Activated CD4-positive, alpha-beta T cell treated with anti-CD3 and anti-CD28 coated beads, Interleukin-2, amount 10 ng/mL, durations not matched to agents 24 days and 14 days (primary cell): ENCODE data around the gene ZSWIM7. TPM values are rescaled to one million over a fixed set of nuclear protein-coding genes. Genes with fewer than 3 reads are reported as not detected.
A peak's percentile ranks its signal among the peaks of the same experiment; 100 is the strongest.
"Not testable (repeated sequence)": the region's sequence is repeated elsewhere in the genome, so short reads cannot be mapped to it uniquely, and the experiment has no call there.

Experiments
- DNase-seq: peaks from one replicate; pipeline ENCODE4 v3.0.0; 2022
- H3K27ac Mint-ChIP-seq: one replicate; pipeline ENCODE4 v1.8.0; 2022; ENCODE audit warnings: mild to moderate bottlenecking, mixed read lengths
- H3K27me3 Mint-ChIP-seq: one replicate; pipeline ENCODE4 v1.8.0; 2022; ENCODE audit warnings: mixed read lengths
- H3K36me3 Mint-ChIP-seq: one replicate; pipeline ENCODE4 v1.8.0; 2022; ENCODE audit warnings: low read depth, mild to moderate bottlenecking, mixed read lengths
- H3K4me1 Mint-ChIP-seq: one replicate; pipeline ENCODE4 v1.8.0; 2021; ENCODE audit warnings: mixed read lengths
- H3K4me3 Mint-ChIP-seq: one replicate; pipeline ENCODE4 v1.8.0; 2022; ENCODE audit warnings: mild to moderate bottlenecking, moderate library complexity, mixed read lengths
- H3K9me3 Mint-ChIP-seq: one replicate; pipeline ENCODE4 v1.8.0; 2021; ENCODE audit warnings: mixed read lengths
- intact Hi-C: fragments of 100-400 bp; cut with micrococcal nuclease; formaldehyde crosslinking; loops from one replicate; pipeline ENCODE4 v1.15.1; 2023
- total RNA-seq: library from RNA; stranded (reverse); gene quantifications from 2 replicates; pipeline ENCODE4 v1.2.3, GENCODE V29; 2022

Gene ZSWIM7
- total RNA-seq, 1 donor from 2014 or later, result 11.0 TPM

DNA sequence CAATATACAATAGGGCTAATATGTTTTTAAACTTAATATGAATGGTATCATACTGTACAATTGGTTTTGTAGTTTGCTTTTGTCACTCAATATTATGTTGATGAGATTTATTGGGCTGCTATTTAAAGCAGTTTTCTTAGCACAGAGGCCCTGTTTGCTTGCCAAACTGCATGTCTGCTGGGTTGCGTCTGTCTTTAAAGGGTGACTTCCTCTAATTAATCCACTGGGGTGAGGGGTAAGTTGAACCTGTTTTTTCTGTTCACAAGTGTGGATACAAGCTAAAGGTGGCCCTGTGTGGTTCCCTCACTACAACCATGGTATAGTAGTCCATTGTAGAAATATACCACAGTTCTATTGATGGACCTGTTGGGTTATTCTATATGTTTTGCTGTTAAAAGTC is 19.8 kb upstream of the ZSWIM7 start:
- Mint-ChIP-seq H3K9me3 (no peaks in the 10 kb centered on the region), H3K36me3 (peaks cover 49% of the 10 kb centered on the region), H3K27ac (no peak overlapping the region), H3K4me3 (no peak overlapping the region), H3K4me1 (peaks cover 5% of the 10 kb centered on the region), H3K27me3 (no peaks in the 10 kb centered on the region)
- no peak for DNase-seq
- intact Hi-C loops, result no loop called here

DNA sequence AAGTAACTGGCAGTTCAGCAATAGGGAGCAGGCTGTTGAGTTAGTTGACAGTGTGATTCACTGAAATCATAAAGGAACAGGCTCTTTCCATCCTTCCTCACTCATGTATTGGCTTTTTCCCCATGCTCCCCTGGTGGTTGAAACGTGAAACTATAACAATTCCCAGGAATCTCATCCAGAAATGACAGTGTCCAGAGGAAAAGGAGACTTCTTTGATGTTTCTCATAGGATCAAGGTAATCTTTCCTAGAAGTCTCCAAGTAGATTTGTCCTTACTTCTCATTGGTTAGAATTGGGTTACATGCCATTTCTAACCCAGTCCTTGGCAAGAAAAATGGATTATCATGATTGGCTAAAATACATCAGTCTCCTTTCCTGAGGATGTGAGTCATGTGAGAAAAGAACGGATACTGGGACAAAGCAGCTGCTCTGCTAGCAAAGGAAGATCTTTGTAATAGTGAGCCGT is 14.5 kb upstream of the ZSWIM7 start:
- no peak for DNase-seq
- H3K27me3 Mint-ChIP-seq, result no peaks in the 10 kb centered on the region
- H3K4me3 Mint-ChIP-seq, result no peak overlapping the region
- peaks cover 43% of the 10 kb centered on the region for H3K36me3 Mint-ChIP-seq
- no peaks in the 10 kb centered on the region for H3K9me3 Mint-ChIP-seq
- peaks cover 7% of the 10 kb centered on the region for H3K4me1 Mint-ChIP-seq
- intact Hi-C loops, result no loop called here
- no peak overlapping the region for H3K27ac Mint-ChIP-seq

DNA sequence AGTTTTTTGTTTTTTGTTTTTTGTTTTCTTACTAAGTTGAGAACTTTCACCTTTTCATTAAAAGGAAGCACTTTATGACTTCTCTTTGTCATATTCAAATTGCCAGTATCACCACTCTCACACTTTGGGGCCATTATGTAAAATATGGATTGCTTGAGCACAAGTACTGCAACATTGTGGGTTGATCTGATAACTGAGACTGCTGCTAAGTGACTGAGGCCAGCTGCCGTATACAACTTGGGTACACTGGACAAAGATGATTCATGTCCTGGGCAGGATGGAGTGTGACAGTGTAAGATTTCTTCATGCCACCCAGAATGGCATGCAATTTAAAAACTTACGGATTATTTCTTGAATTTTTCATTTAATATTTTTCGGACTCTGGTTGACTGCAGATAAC is 7.9 kb upstream of the ZSWIM7 start:
- no peak overlapping the region for H3K4me3 Mint-ChIP-seq
- H3K27ac Mint-ChIP-seq, result no peak overlapping the region
- DNase-seq, result no peak
- peaks cover 15% of the 10 kb centered on the region for H3K4me1 Mint-ChIP-seq
- no peaks in the 10 kb centered on the region for H3K9me3 Mint-ChIP-seq
- H3K36me3 Mint-ChIP-seq, result peaks cover 72% of the 10 kb centered on the region
- H3K27me3 Mint-ChIP-seq, result no peaks in the 10 kb centered on the region
- intact Hi-C loops, result no loop called here

DNA sequence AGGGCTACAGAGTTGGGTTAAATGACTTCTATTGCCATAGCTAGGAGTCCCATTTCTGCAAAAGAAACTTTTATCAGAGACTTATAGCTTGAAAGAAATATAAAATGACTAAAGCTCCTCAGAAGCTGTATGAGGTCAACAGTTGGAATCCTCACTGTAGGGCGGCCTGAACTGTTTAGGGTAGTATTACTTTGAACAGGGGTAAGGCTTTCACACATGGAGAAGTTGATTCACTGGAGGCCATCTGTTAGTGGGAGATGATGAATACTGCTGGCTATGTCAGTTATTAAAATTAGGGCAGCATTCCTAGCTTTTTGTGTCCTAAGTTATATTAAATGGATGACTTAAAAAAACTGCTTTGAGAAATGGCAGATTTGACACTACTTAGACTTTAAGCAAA is 6.1 kb upstream of the ZSWIM7 start:
- no peak overlapping the region for H3K4me3 Mint-ChIP-seq
- H3K27ac Mint-ChIP-seq, result no peak overlapping the region
- peaks cover 81% of the 10 kb centered on the region for H3K36me3 Mint-ChIP-seq
- H3K4me1 Mint-ChIP-seq, result peaks cover 26% of the 10 kb centered on the region
- no peaks in the 10 kb centered on the region for H3K27me3 Mint-ChIP-seq
- DNase-seq, result no peak
- intact Hi-C loops, result no loop called here
- no peaks in the 10 kb centered on the region for H3K9me3 Mint-ChIP-seq

DNA sequence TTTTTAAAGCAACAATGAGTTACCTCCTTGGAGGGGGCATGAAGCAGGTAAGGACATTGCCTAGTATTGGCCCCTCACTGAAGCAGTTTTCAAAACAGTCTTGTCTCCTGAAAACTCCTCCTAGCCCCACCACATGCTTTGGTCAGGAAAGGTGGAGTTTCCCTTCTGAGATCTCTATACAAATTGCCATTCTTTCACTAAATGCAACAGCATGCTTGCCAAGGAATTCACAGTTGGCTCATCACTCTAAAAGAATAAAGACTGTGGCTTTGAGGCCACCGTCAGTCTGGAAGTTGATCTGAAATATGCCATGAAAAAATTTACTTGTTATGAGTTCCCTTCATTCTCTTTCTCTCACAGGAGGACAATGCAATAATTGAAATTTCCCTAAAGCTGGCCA is 4.3 kb upstream of the ZSWIM7 start:
- no peaks in the 10 kb centered on the region for H3K27me3 Mint-ChIP-seq
- no peak for DNase-seq
- no peak overlapping the region for H3K4me3 Mint-ChIP-seq
- H3K36me3 Mint-ChIP-seq, result peaks cover 80% of the 10 kb centered on the region
- intact Hi-C loops, result no loop called here
- no peaks in the 10 kb centered on the region for H3K9me3 Mint-ChIP-seq
- H3K4me1 Mint-ChIP-seq, result peaks cover 30% of the 10 kb centered on the region
- H3K27ac Mint-ChIP-seq, result no peak overlapping the region

DNA sequence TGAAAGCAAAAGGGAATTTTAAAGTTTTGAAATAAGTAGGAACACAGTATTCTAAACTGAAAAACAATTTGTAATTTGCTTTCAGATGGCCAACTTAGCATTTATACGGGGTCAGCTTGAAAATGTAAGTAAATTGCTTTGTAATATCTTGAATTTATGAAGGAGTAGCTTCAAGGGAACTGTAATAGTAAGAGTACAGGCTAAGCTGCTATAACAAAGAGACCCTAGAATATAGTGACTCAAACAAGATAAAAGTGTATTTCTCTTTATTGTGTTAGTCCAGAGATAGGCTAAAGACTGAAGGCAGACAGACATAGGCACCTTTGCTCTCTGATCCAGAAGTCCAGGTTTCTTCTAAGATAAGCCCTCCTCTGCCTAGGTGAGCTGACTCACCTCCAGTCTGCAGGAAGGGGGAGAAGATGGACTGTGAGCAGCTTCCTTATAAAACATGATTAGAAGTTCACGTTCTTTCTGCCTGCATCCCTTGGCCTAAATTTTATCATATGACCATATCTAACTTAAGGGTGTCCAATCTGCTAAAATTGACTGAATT is 3.3 kb upstream of the ZSWIM7 start:
- Mint-ChIP-seq H3K36me3 (peaks cover 69% of the 10 kb centered on the region), H3K4me1 (peaks cover 24% of the 10 kb centered on the region), H3K27me3 (no peaks in the 10 kb centered on the region), H3K4me3 (no peak overlapping the region), H3K9me3 (no peaks in the 10 kb centered on the region), H3K27ac (no peak overlapping the region)
- intact Hi-C loops, result no loop called here
- no peak for DNase-seq

DNA sequence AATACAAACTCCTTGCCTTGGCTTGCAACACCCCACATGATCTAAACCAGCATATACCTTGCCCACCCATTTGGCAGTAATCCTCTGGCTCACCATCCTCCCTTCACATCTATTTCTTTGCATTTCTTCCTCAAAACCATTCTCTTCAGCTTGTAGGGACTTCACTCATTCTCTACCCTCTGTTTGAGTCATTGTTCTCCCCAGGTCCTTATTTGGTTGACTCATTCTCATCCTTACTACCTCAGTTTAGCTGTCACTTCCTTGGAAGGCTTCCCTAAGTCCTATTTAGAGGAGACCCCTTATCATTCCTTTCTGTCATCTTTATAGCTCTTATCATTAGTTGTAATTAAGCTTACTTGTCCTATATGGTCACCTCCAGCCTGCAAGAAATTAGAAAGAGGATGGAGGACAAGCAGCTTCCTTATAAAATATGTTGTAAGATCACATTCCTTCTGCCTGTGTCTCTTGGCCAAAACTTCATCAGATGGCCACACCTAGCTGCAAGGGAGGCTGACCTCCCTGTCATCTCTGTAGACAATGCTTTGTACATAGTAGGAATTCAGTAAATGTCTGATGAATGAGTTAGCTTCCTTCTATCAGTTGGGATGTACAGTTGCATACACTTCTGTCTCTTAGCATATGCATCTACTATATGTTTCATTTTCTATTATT is 1.9 kb upstream of the ZSWIM7 start:
- intact Hi-C loops, result loop anchor here (1.0 kb wide), 1 partner anchor 26 kb away; no protein-coding TSS in a partner anchor
- no peak for DNase-seq
- peaks cover 59% of the 10 kb centered on the region for H3K36me3 Mint-ChIP-seq

DNA sequence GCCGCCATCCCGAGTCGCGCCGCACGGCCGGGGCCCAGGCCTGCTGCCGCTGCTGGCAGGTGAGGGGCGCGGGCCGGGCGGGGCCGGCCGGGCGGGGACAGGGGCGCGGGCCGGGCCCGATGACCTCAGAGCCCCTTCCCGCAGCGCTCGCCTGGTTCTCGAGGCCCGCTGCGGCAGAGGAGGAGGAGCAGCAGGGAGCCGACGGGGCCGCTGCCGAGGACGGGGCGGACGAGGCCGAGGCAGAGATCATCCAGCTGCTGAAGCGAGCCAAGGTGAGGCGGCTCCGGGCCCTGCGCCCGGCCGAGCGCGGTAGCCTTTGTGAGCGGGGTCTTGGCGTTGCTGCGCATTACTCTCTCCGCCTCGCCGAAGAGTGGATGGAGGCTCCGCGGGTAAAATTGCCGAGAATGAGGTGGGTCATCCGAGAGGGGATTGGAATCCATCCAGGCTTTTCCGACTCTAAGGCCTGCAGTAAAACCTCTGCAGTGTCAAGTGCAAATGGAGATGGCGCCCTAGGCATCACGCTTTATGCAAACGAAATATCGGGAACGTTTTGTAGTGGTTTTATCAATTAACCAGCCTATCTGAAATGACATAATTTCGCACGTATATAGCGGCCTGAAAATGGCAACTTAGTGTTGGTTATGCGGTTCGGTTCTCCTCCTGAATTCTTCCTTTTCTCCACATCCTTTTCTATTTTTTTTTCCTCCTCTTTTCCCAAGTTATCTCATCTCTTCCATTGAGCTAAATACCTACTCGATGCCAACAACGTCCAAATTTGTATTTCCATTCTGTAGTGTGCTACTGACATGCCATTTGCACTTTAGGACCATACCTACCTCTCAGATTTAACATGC is 697 bp upstream of the ZSWIM7 start:
- H3K4me3 Mint-ChIP-seq, result peak overlapping the region; percentile 91
- no peak for DNase-seq
- H3K9me3 Mint-ChIP-seq, result no peaks in the 10 kb centered on the region
- intact Hi-C loops, result loop anchor here (1.0 to 10.0 kb wide), 4 partner anchors 41 to 745 kb away; no protein-coding TSS in a partner anchor
- peaks cover 47% of the 10 kb centered on the region for H3K36me3 Mint-ChIP-seq
- H3K27ac Mint-ChIP-seq, result peak overlapping the region; percentile 90
- H3K27me3 Mint-ChIP-seq, result no peaks in the 10 kb centered on the region
- peaks cover 21% of the 10 kb centered on the region for H3K4me1 Mint-ChIP-seq

More for the DNA sequence above, 1.9 kb upstream of the ZSWIM7 start:
- no peaks in the 10 kb centered on the region for H3K27me3 Mint-ChIP-seq
- H3K9me3 Mint-ChIP-seq, result no peaks in the 10 kb centered on the region
- peaks cover 21% of the 10 kb centered on the region for H3K4me1 Mint-ChIP-seq
- H3K27ac Mint-ChIP-seq, result peak overlapping the region; percentile 90
- peak overlapping the region; percentile 91 for H3K4me3 Mint-ChIP-seq

DNA sequence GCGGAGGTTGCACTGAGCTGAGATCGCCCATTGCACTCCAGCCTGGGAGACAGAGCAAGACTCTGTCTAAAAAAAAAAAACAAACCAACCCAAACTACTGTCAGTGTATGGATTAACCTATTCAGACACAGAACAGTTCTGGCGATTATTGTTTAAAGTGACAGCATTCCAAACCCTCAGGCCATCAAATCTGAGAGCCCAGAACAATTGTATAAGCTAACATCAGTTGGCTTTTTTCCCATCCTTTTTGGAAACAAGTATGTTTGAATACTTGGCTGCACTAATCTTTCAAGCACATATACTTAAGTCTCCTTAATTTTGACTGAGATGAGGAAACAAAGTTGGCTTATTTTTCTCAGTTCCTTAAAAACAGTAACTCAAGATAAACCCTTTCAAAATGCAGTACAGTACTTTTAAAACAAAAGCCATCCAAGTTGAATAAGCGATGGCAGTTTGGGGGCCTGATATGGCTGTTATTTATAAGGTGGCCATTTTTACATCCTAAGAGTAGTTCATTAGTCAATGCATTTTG is 1.4 kb downstream of the ZSWIM7 start:
- Mint-ChIP-seq H3K9me3 (no peaks in the 10 kb centered on the region), H3K27ac (no peak overlapping the region), H3K27me3 (no peaks in the 10 kb centered on the region), H3K4me1 (peaks cover 21% of the 10 kb centered on the region), H3K4me3 (peak overlapping the region; percentile 87), H3K36me3 (peaks cover 31% of the 10 kb centered on the region)
- DNase-seq, result no peak
- intact Hi-C loops, result loop anchor here (1.0 to 10.0 kb wide), 5 partner anchors 53 to 743 kb away; partner anchors contain the start of gene ADORA2B

DNA sequence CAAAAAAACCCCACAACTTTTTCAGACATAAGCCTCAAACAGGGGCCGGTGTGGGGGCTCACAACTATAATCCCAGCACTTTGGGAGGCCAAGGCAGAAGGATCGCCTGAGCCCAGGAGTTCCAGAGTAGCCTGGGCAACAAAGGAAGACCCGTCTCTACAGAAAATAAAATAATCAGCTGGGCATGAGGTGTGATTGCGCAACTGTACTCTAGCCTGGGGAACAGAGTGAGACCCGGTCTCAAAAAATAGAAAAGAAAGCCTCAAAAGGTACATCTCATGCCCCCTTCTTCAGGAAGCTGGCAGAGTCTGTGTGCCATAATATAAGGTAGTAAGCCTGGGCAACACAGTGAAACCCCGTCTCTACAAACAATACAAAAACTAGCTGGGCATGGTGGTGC is 3.2 kb downstream of the ZSWIM7 start:
- Mint-ChIP-seq H3K36me3 (peaks cover 13% of the 10 kb centered on the region), H3K4me3 (no peak overlapping the region), H3K27me3 (no peaks in the 10 kb centered on the region), H3K9me3 (no peaks in the 10 kb centered on the region), H3K27ac (no peak overlapping the region), H3K4me1 (peaks cover 12% of the 10 kb centered on the region)
- DNase-seq, result no peak
- intact Hi-C loops, result loop anchor here (5.0 to 10.0 kb wide), 2 partner anchors 109 to 742 kb away; no protein-coding TSS in a partner anchor

DNA sequence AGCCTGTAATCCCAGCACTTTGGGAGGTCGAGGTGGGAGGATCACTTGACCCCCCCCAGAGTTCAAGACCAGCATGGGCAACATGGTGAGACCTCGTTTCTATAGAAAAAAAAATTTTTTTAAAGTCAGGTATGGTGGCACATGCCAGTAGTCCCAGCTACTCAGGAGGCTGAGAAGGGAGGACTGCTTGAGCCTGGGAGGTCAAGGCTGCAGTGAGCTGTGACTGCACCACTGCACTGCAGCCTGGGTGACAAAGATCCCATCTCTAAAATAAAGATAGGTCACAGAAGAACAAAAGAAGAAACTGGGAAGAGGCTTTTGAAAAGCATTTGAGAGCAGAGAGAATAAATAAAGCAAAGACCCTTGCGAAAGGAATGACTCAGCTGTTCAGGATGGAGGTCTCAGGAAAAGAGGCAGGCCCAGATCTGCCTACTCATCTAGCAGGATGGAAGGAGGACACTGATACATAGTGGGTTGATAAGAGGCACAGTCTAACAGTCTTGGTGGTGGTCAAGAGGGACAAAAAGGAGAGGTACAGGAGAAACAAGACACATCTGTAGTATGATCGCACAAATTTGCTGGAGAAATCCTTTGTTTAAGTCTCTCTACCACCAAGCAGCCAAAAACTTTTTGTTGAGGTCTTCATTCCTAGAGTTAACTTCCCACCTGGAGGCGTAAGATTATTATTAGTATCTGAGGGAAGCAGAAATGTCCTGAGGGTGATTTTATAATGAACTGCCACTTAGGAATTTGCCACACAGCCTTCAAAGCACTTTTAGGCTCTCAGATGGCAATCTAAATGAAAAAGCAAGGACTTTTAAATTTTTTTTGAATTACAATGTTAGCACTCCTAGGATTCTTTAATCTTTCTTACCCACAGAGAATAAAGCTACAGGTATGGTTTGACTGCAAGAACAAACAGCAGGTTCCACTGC is 17.6 kb downstream of the ZSWIM7 start:
- Mint-ChIP-seq H3K36me3 (peaks cover 38% of the 10 kb centered on the region), H3K27me3 (no peaks in the 10 kb centered on the region), H3K27ac (no peak overlapping the region), H3K4me1 (peaks cover 20% of the 10 kb centered on the region), H3K9me3 (no peaks in the 10 kb centered on the region), H3K4me3 (no peak overlapping the region)
- intact Hi-C loops, result loop anchor here (1.0 kb wide), 1 partner anchor 23 kb away; no protein-coding TSS in a partner anchor
- DNase-seq, result no peak

DNA sequence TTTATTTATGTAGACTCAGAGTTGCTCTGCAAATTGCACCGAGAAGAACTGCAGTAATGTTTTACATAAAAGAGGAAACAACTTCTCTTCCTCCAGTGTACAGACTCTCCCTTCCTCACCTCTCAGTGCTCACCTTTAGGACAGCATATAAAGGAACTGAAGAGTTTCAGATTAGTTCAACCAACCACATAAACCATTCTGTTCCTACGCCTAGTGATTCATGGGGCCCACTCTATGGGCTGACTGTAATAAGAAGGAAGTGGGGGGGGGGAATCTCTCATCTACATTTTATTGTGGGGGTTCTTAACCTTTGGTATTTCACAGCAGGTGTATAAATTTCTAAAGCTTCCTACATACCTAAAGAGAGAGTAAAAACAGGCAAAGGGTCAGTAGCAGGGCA is 18.3 kb downstream of the ZSWIM7 start:
- H3K4me3 Mint-ChIP-seq, result no peak overlapping the region
- DNase-seq, result no peak
- peaks cover 35% of the 10 kb centered on the region for H3K36me3 Mint-ChIP-seq
- no peak overlapping the region for H3K27ac Mint-ChIP-seq
- no peaks in the 10 kb centered on the region for H3K27me3 Mint-ChIP-seq
- no peaks in the 10 kb centered on the region for H3K9me3 Mint-ChIP-seq
- peaks cover 20% of the 10 kb centered on the region for H3K4me1 Mint-ChIP-seq
- intact Hi-C loops, result loop anchor here (1.0 kb wide), 1 partner anchor 22 kb away; no protein-coding TSS in a partner anchor

DNA sequence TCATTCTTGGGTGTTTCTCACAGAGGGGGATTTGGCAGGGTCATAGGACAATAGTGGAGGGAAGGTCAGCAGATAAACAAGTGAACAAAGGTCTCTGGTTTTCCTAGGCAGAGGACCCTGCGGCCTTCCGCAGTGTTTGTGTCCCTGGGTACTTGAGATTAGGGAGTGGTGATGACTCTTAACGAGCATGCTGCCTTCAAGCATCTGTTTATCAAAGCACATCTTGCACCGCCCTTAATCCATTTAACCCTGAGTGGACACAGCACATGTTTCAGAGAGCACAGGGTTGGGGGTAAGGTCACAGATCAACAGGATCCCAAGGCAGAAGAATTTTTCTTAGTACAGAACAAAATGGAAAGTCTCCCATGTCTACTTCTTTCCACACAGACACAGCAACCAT is 20.5 kb downstream of the ZSWIM7 start:
- DNase-seq, H3K27ac Mint-ChIP-seq, H3K9me3 Mint-ChIP-seq, H3K4me3 Mint-ChIP-seq, intact Hi-C loops, H3K27me3 Mint-ChIP-seq: not testable (repeated sequence)
- Mint-ChIP-seq H3K4me1 (peaks cover 20% of the 10 kb centered on the region), H3K36me3 (peaks cover 29% of the 10 kb centered on the region)
